ENCODE measurements around the gene IRS2.
"Not testable (repeated sequence)": the region's sequence is repeated elsewhere in the genome, so short reads cannot be mapped to it uniquely, and the experiment has no call there.

Gene IRS2

DNA sequence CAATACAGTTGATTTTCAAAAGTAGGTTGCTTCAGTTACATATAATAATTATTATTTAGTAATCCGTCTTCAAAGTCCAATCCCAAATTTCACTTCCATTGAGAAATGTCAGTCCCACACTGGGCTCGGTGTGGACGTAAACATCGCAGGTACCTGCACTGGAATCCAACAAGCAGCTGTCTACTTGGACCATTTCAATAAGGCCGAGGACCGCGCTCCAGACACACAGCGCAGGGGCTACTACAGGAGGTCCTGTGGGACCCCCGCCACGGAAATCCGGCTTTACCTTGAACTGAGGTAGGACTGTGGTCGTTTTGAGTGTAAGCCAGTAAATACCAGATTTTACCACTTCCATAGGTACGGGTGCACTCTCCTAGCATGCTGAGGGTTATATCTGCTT is 30.8 kb downstream of the IRS2 start:
- no peak for DNase-seq

DNA sequence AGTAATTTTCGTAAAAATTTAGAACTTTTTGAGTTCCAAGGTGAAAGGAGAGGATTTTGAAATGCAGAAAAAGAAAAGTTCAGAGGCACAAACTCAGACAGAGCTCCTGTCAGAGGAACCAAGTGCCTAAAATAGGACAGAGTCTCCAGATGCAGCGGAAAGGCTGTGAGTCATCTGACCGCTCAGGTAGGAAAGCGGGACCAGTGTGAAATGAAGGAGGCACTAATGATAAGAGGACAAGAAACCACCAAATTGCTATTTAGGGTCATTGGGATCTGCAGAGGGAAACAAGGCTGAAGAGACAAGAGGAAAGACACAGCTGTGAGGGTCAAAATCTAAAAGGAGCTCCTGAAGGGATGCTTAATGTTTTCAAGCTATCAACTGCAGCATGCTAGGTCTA is 34.9 kb downstream of the IRS2 start:
- DNase-seq: no peak

DNA sequence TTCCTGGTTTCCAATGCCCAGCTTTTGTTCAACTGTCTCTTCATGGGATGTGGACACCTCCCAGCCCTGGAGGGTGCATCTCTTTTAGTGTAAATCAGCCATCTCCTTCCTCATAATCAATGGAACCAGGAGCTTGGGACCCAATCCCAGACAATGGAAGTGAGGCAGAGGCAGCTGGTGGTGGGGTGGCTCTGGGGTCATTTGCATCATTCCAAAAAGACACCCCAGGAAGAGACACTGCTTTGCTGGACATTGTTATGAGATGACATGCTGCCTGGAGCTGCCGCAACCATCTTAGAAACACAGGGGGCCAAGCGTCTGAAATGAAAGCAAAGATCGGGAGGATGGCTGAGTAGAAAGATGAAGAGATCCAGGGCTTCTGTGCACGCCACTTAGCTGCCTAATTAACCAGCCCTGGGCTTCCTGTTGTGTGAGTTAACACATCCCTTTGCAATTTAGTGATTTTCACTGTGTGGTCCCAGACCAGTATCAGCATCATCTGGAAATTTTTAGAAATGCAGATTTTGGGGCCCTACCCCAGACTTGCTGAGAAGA is 36.1 kb downstream of the IRS2 start:
- DNase-seq: no peak

DNA sequence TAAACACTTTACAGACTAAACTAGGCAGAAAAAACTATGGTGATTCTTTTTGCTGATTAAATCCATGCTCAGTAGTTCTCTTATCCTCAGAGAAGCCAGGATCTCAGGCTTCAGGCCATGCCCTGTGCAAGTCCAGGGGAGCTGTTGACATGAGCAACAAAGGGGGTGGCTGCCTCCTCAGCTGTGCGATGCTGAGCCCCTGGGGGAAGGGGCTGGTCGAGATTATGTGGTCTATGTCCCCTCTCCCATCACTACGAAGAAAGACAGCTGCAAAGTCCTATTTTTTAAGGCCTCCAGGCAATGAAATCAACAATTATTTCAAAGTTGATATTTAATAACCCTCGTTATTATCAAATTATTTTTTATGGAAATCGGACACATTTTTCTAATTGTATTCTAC is 37.0 kb downstream of the IRS2 start:
- DNase-seq: no peak

DNA sequence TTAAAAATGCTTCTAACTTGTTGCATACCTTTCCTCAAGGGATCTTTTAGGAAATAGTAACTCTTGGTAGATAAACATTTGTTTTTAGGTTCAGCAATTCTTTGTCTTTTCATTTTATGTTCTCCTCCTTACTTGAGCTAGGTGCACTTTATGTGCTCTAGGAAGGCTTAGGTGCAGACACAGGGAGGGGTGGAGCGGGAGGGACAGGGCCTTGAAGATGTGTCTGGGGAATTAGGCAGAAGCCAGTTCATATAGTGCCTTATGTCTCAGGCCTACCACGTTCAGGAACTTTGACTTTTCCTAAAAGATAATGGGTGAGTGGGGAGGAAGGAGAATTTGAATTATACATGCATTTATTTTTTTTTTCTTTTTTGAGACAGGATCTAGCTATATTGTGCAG is 37.7 kb downstream of the IRS2 start:
- no peak for DNase-seq

DNA sequence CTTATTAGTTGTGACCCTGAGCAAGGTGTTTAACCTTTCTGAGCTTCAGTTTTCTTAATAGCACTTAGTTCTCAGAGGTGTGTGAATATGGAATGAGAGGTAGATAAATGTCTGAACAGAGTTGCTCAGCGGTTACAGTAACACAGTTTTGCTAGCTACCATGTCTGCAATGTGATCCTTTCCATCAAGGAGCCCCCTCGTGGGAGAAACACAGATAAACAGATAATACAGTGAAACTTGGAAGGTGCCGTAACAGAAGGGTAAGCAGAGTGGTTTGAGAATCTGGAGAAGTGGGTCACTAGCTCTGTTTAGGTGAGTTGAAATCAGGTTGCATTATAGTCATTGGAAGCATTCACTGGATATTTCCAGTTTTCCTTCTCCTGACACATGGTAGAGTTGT is 38.9 kb downstream of the IRS2 start:
- no peak for DNase-seq

DNA sequence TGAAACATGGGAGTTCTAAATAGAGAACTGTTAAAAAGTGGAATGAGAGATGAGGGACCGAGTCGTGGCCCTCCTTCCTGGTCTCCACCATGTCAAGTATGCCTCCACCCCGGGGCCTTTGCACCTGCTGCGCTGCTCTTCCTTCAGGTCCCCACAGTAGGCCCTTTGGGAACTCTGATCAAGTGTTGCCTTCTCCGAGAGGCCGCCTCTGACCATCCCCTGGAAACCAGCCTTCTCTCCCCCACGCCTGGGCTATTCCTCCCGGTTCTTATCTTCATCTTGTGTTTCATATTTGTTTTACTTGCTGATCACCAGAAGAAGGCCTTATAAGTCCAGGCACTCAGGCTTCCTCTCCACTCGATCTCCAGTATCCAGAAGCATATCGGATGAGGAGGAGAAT is 40.0 kb downstream of the IRS2 start:
- no peak for DNase-seq

DNA sequence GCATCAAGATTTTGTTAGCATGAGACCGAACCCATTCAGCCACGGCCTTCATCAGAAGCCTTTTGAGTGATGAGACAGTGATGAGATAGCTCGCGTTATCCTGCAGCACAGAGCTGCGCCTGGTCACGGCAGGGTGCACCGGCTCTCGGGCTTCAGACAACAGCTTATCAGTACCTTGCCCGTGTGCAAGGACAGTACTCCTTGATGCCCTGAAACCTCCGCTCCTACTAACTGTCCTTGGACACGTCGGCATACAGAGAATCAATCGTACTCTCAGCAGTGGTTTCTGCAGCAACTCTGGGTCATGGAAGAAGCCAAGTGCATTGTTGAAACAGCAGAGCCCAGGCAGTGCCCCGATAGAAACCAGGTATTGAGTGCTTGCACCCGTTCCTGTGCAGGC is 40.7 kb downstream of the IRS2 start:
- no peak for DNase-seq

DNA sequence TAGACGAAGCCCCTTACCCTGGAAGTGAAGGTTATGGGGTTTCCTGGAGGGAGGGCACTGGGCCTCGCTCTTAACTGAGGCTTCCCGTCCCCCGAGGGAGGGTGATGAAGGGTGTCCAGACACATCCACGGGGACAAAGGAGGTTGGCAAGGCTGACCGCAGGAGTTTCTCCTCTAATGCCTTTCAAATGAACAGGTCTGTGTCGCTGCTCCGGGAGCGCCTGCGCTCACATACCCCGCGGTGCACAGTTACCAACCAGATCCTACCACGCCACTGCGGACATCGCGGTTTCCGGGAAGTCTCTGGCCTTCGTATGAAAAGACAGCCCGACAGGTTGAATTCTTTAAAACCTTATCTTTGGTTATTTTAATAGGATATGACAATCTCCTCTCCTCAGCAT is 41.3 kb downstream of the IRS2 start:
- DNase-seq: no peak

DNA sequence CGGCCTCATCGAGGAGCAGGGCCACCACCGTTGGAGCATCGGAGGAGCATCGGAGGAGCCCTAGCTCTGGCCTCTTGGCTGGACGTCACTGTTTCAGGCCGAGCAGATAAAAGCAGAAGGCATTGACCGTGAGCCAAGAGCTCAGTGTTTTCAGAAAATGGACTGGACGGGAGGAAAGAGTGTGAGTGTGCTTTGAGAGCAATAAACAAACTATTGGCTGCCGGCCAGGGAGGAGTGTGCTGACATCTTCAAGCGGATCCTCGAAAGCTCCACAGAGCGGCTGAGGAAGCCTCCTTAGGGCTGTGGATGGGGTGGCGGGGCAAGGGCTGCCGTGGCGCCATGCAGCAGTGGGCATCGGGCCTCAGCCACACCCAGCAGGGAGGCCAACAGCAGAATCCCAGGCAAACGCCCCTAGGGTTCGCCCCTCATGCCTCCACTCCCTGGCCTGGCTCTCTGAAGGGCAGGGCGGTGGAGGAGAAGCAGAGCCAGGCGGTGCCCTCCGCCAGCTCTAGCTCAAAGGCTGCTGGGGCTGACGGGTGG is 41.8 kb downstream of the IRS2 start:
- no peak for DNase-seq

DNA sequence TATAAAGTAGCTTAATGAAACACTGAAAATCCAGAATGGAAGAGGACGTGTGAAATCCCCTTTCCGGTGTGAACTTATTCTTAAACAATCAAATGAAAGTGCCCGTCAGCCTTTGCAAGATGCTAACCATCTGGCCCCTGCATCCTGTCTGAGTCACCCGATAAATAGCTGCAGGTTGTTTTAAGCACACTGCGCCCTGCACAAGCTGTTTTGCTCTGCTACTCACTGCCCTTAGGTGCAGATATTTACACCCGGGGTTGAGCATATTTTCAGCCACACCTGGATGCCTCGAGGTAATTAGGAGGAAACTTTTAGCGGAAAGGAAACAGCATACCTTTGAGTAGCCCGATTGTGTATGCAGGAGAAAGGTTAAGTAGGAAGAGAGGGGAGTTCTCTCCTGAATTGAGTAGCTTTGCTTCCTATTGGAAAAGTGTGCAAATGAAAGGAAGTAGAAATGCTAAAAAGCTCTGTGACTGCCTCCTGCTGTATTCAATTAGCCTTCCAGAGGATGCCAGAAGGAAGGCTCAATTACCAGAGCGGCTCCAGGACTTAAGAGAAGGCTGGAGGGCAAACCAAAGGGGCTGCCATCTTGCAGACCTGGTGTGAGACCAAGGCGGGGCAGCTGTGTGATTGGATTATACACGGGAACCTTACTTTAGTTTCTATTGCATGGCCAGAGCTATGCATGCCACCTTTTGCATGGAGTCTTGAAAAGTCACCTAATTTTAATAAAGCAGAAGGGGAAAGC is 42.5 kb downstream of the IRS2 start:
- DNase-seq: peak in 1 of 5 donors; percentile 39

DNA sequence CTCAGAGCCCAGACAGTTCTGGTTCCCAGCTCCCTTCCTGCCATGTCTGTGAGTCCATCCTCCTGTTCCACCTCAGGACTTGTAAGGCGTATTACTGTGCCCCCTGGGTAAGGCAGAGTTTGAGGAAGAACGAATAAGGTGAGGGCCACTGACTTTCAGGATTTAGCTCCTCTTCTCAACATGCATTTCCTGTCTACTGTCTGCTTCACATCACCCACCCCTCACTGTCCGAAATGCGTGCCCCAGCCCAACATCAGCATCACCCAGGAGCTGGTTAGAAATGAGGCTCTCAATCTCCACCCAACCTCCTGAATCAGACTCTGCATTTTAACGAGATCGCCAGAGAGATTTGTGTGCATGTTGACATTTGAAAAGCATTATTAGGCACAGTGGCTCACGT is 44.4 kb downstream of the IRS2 start:
- no peak for DNase-seq

DNA sequence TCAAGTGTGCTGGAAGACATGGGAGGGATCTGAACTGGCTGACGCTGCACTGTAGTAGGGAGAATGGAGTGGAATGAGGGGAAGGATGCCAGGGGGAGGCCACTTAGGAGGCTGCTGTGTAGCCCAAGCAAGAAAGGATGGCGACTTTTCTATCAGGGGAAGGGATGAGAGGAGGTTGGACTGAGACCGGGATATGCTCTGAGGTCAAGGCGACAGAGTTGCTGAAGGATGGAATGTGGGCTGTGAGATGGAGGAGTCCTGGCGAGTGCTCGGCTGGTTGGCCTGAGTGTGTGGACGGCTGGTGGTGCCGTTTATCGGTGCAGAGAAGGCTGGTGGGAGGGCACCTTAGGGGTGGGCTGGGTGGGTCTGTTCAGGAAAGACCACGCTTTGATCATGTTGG is 45.7 kb downstream of the IRS2 start:
- DNase-seq: no peak

DNA sequence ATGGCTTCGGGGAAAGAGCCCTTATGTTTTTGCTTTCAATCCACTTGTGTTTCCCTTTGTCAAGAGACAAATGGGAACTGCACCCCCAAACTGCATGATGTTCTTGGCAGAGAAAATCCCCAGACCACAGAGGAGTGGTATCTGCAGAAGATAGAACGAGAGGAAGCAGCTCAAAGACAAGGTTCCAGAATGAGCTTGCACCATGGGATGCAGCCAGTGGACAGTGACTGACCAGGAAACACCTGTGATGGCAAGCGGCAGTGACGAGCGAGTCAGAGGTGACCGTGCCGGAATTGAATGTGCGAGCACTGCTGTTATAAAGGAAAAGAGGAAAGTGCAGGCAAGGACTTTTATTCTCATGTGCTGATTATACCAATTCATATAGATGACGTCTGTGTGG is 46.3 kb downstream of the IRS2 start:
- no peak for DNase-seq

DNA sequence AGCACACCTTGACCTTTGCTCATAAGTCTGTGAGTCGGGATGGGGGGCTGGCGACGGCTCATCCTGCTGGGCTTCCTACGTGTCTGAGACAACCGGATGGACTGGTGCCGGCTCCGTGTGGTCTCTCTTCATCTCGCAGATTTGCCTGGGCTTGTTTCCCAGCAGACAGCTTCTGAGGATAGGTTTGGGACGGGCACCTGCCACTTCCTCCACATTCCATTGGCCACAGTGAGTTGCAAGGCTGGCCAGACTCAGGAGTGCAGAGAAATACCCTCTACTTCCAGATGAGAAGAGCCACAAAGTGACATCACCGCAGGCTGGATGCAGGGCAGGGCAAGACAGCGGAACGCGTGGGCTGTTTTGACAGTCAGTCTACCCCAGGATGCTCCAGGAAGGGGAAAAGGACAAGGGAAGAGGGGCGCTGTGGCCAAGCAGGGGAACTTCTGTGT is 48.1 kb downstream of the IRS2 start:
- no peak for DNase-seq

DNA sequence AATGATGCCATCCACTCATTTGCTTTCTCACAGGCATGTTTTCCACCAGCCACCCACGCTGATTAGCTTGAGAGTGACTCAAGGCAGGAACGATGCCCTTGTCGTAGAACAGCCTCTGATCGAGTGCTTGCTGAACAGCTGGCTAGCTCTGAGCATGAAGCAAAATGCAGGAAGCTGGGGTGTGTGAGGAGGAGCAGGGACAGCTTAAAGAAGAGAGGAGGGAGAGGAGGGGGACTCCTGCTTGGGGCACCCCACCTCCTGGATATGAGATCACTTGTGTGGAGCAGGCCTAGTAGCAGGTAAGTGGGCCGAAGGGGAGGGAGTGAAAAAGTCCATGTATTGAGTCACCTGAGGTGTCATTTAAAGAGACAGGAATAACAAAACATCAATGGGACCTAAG is 48.8 kb downstream of the IRS2 start:
- no peak for DNase-seq

DNA sequence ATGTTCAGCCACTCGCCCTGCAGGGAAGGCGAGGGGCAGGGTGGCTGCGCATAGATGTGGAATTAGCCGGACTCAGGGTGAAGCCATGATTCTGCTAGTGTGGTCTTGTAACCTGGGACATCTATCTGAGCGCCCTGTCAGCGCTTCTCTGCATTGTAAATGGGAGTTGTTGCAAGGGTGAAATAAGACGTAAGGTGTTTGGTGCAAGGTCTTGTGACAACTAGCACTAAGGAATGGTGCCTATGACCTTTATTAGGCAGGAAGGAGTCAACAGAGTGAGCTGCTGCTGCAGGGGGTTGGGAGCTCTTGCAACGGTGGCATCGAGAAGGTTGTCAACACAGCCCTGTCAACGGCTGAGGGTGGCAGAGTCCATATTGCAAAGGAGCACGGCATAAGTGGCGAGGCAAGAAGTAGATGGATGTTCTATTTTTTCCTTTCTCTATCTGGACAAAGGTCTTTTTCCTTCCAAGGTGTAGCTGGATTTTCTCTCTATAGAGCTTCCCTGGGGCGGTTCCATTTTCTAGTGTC is 49.3 kb downstream of the IRS2 start:
- no peak for DNase-seq

DNA sequence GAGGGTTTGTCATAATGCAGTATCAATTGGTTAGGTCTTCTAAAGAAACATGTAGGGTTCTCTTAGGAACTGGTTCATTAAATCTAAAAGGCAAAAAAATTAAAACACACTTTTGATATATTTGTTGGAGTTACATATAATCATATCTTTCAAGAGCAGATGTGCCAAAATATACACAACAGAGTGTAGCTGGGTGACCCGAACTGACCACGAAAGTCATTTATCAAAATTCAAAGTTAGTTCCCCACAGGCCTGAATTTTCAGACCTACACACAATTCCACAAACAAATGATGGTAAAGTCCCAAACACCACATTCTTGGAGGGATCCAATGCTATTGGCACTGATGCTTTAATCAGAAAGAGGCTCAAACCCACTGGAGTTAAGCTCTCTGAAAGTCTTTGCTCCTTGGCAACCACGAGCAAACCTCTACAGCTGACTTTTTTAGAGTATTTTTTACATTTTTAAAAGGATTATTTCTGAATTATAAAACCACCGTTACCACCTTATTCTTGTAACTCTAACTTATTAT is 50.9 kb downstream of the IRS2 start:
- DNase-seq: no peak

DNA sequence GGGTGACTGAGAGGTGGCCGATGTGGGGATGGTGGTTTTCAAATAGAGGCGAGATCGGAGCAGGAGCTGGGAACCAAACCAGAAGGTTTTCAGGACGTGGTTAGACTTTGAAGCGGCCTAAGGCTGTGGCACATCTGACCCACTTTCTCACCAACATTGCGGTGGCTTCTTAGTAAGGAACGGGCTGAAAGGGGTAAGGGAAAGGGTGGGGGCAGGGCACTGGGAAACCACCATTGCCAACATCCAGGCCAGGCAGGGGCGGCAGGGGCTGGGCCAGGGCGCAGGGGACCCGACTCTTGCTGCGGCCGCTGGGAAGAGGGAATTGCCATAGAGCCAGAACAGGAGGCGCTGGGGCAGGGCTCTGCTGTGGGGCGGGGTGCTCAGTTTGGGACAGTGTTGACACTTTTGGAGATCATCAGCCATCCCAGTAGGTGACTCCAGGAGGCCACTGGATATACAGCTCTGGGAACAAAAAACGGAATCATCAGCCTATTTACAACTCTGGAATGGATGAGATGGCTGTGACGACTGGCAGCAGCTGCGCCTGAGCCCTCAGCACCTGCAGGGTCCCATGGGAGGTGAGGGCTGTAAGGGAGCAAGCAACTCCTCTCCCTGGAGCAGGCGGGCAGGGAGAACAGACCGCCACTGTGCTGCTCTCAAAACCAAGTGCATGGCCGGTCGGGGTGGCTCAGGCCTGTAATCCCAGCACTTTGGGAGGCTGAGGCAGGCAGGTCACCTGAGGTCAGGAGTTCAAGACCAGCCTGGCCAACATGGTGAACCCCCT is 52.2 kb downstream of the IRS2 start:
- DNase-seq: no peak

DNA sequence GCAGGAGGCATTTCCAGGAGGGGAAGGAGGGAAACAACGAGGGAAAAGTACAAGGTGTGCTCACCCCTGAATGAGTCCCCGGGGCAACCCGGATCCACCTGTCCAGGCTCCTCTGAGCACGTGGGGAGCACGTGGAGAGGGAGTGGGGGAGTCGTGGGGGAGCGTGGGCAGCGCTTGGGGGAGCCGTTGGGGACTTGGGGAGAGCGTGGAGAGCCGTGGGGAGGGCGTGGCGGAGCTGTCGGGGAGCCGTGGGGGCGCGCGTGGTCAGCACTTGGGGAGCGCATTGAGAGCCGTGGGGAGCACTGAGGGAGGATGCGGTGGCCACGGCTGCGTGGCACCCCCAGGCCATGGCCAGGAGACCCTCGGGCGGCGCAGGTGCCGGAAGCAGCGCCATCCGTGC is 52.8 kb downstream of the IRS2 start:
- no peak for DNase-seq

DNA sequence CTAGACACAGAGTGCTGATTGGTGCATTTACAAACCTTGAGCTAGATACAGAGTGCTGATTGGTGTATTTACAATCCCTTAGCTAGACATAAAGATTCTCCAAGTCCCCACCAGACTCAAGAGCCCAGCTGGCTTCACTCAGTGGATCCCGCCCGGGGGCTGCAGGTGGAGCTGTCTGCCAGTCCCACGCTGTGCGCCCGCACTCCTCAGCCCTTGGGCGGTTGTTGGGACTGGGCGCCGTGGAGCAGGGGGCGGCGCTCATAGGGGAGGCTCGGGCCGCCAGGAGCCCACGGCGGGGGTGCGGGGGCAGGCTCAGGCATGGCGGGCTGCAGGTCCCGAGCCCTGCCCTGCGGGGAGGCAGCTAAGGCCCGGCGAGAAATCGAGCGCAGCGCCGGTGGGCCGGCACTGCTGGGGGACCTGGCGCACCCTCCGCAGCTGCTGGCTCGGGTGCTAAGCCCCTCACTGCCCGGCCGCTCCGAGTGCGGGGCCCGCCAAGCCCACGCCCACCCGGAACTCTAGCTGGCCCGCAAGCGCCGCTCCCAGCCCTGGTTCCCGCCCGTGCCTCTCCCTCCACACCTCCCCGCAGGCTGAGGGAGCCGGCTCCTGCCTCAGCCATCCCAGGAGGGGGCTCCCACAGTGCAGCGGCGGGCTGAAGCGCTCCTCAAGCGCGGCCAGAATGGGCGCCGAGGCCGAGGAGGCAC is 53.8 kb downstream of the IRS2 start:
- not testable (repeated sequence) for DNase-seq

DNA sequence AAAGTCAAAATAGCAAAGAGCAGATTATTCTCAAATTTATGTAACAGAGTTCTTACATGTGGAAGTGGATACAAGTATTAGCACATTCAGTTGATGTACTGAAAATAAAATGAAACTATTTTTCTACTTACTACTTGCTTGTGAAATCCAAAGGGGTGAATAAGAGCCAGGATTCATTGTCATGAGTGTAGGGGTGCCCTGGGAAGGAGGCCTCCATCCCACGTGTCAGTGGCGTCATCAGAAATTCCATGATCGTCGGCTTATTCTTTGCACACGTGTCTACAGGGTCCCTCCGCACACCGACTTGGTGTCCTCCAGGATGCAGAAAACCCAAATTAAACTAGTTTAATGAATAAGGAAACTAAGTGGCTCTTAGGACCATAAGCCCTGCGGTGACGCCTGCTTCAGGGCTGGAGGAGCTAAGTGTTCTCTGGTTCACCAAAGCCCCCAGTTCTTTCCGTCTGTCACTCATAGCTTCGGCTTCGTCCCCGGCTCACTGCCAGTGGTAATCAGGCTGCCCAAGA is 55.5 kb downstream of the IRS2 start:
- DNase-seq: no peak

All from T-helper 1 cell (primary cell).